Measurements from ENCODE around the gene C1QL4. TPM values are rescaled to one million over a fixed set of nuclear protein-coding genes. Genes with fewer than 3 reads are reported as not detected.
A peak's percentile ranks its signal among the peaks of the same experiment; 100 is the strongest.

The C1QL4 gene
- total RNA-seq, 1 donor from 2014 or later: not detected

- intact Hi-C loops (cut with micrococcal nuclease): loop anchor here (10.0 kb wide), 2 partner anchors 280 to 350 kb away; partner anchors contain the start of genes DDN, KMT2D and RHEBL1
- CTCF ChIA-PET: interaction anchor here (0.9 to 3.1 kb wide), 4 partner anchors 13 to 169 kb away, joined by 3 to 41 read pairs (median 12); partner anchors contain the start of gene SPATS2
- no peaks in the 10 kb centered on the region for H3K9me3 Mint-ChIP-seq
- H3K36me3 Mint-ChIP-seq (ENCODE audit: low read depth): no peaks in the 10 kb centered on the region
- DNase-seq (peak; percentile 41), ATAC-seq (ENCODE audit: low read depth) (peak; percentile 43)
- peaks cover 51% of the 10 kb centered on the region for H3K4me1 Mint-ChIP-seq
- POLR2A ChIA-PET: no interaction called here
- peaks cover 44% of the 10 kb centered on the region for H3K27me3 Mint-ChIP-seq
- TF ChIP-seq CTCF (IDR thresholded peaks at IDR 0.05): no peak
- no peak overlapping the region for H3K27ac Mint-ChIP-seq
- H3K4me3 Mint-ChIP-seq: peak overlapping the region; percentile 73
Observed at GRCh38 chr12:49345051-49345824, 8.2 kb upstream of the C1QL4 start.

- POLR2A ChIA-PET: interaction anchor here (0.7 to 1.9 kb wide), 2 partner anchors 23 to 79 kb away, joined by 6 to 8 read pairs; partner anchors contain the start of gene SPATS2
- intact Hi-C loops (cut with micrococcal nuclease): loop anchor here (5.0 to 10.0 kb wide), 3 partner anchors 278 to 350 kb away; partner anchors contain the start of genes DDN, KMT2D, PRPF40B and RHEBL1
- Mint-ChIP-seq H3K27ac (no peak overlapping the region), H3K9me3 (no peaks in the 10 kb centered on the region), H3K36me3 (ENCODE audit: low read depth) (no peaks in the 10 kb centered on the region), H3K4me1 (peaks cover 51% of the 10 kb centered on the region), H3K4me3 (no peak overlapping the region), H3K27me3 (peaks cover 43% of the 10 kb centered on the region)
- ATAC-seq (ENCODE audit: low read depth) (no peak), DNase-seq (no peak)
- CTCF ChIA-PET: interaction anchor here (3.6 kb wide), 1 partner anchor 12 kb away, joined by 28 read pairs; no protein-coding TSS in a partner anchor
- TF ChIP-seq CTCF (IDR thresholded peaks at IDR 0.05): no peak
Observed at GRCh38 chr12:49344486-49345050, 7.6 kb upstream of the C1QL4 start.

- Mint-ChIP-seq H3K4me1 (peaks cover 49% of the 10 kb centered on the region), H3K9me3 (no peaks in the 10 kb centered on the region), H3K27me3 (peaks cover 37% of the 10 kb centered on the region), H3K4me3 (peak overlapping the region; percentile 67), H3K36me3 (ENCODE audit: low read depth) (no peaks in the 10 kb centered on the region), H3K27ac (no peak overlapping the region)
- POLR2A ChIA-PET: interaction anchor here (0.6 to 1.9 kb wide), 6 partner anchors 15 to 342 kb away, joined by 3 to 11 read pairs (median 6); partner anchors contain the start of genes SPATS2 and TUBA1A
- CTCF ChIA-PET: interaction anchor here (0.9 to 3.6 kb wide), 10 partner anchors 11 to 59 kb away, joined by 3 to 54 read pairs (median 8); partner anchors contain the start of genes PRPH, SPATS2 and TROAP
- no peak for DNase-seq
- intact Hi-C loops (cut with micrococcal nuclease): loop anchor here (1.0 to 10.0 kb wide), 7 partner anchors 9 to 348 kb away; partner anchors contain the start of genes DDN, KMT2D, PRPF40B and RHEBL1
- ATAC-seq (ENCODE audit: low read depth): no peak
- no peak for TF ChIP-seq CTCF (IDR thresholded peaks at IDR 0.05)
Observed at GRCh38 chr12:49342914-49343731, 6.1 kb upstream of the C1QL4 start.

- POLR2A ChIA-PET: interaction anchor here (0.6 to 1.9 kb wide), 8 partner anchors 15 to 153 kb away, joined by 3 to 11 read pairs (median 4); partner anchors contain the start of genes SPATS2, TROAP and TUBA1A
- Mint-ChIP-seq H3K4me1 (peaks cover 53% of the 10 kb centered on the region), H3K36me3 (ENCODE audit: low read depth) (no peaks in the 10 kb centered on the region), H3K4me3 (peak overlapping the region; percentile 67), H3K27me3 (peaks cover 39% of the 10 kb centered on the region), H3K27ac (no peak overlapping the region), H3K9me3 (no peaks in the 10 kb centered on the region)
- intact Hi-C loops (cut with micrococcal nuclease): loop anchor here (1.0 to 10.0 kb wide), 7 partner anchors 8 to 347 kb away; partner anchors contain the start of genes DDN, KMT2D, PRPF40B and RHEBL1
- ATAC-seq (ENCODE audit: low read depth) (peak; percentile 75), DNase-seq (peak; percentile 71)
- CTCF ChIA-PET: interaction anchor here (0.9 to 3.6 kb wide), 15 partner anchors 8 to 172 kb away, joined by 3 to 54 read pairs (median 6); partner anchors contain the start of genes PRPH, SPATS2 and TROAP
- TF ChIP-seq CTCF (IDR thresholded peaks at IDR 0.05): peak; percentile 24
Observed at GRCh38 chr12:49342066-49342913, 5.3 kb upstream of the C1QL4 start.

All from activated B cell treated with CpG ODN at 0.5 μM for 24 hours (primary cell).